HG02981 (cell line): Measurements from ENCODE around the gene NRDC.
"Not testable (repeated sequence)": the region's sequence is repeated elsewhere in the genome, so short reads cannot be mapped to it uniquely, and the experiment has no call there.

ENCODE experiments used
- ATAC-seq: cut with Tn5 transposase; IDR thresholded peaks from one replicate; pipeline ENCODE4 v1.9.1; 2021; ENCODE audit warnings: mild to moderate bottlenecking, moderate library complexity; ENCODE audit not compliant: unreplicated experiment

The NRDC gene

GRCh38 chr1:51850420-51851223, 27.9 kb downstream of the NRDC start:
- ATAC-seq: no peak

- ATAC-seq: no peak
Observed at GRCh38 chr1:51847294-51847920, 31.1 kb downstream of the NRDC start.

GRCh38 chr1:51843948-51844347, 34.6 kb downstream of the NRDC start:
- no peak for ATAC-seq

- ATAC-seq: no peak
Observed at GRCh38 chr1:51842261-51842660, 36.3 kb downstream of the NRDC start.

GRCh38 chr1:51840743-51841461, 37.6 kb downstream of the NRDC start:
- ATAC-seq: no peak

- ATAC-seq: no peak
Observed at GRCh38 chr1:51840182-51840581, 38.3 kb downstream of the NRDC start.

- no peak for ATAC-seq
Observed at GRCh38 chr1:51839094-51839493, 39.4 kb downstream of the NRDC start.

- no peak for ATAC-seq
Observed at GRCh38 chr1:51837243-51837642, 41.3 kb downstream of the NRDC start.

GRCh38 chr1:51833700-51834099, 44.8 kb downstream of the NRDC start:
- ATAC-seq: no peak

- ATAC-seq: no peak
Observed at GRCh38 chr1:51829058-51829457, 49.5 kb downstream of the NRDC start.

GRCh38 chr1:51819810-51820209, 58.7 kb downstream of the NRDC start:
- no peak for ATAC-seq

- not testable (repeated sequence) for ATAC-seq
Observed at GRCh38 chr1:51819021-51819420, 59.5 kb downstream of the NRDC start.

- ATAC-seq: no peak
Observed at GRCh38 chr1:51818487-51818886, 60.0 kb downstream of the NRDC start.

GRCh38 chr1:51814513-51814912, 64.0 kb downstream of the NRDC start:
- no peak for ATAC-seq

- no peak for ATAC-seq
Observed at GRCh38 chr1:51799372-51799771, 79.2 kb downstream of the NRDC start.

- no peak for ATAC-seq
Observed at GRCh38 chr1:51794868-51795267, 83.7 kb downstream of the NRDC start.

- no peak for ATAC-seq
Observed at GRCh38 chr1:51794260-51794659, 84.3 kb downstream of the NRDC start.

GRCh38 chr1:51792864-51793263, 85.7 kb downstream of the NRDC start:
- ATAC-seq: no peak

- no peak for ATAC-seq
Observed at GRCh38 chr1:51791888-51792287, 86.6 kb downstream of the NRDC start.

- ATAC-seq: no peak
Observed at GRCh38 chr1:51790385-51790784, 88.1 kb downstream of the NRDC start.

- ATAC-seq: no peak
Observed at GRCh38 chr1:51789342-51789741, 89.2 kb downstream of the NRDC start.

- no peak for ATAC-seq
Observed at GRCh38 chr1:51788938-51789337, 89.6 kb downstream of the NRDC start.
